CD14-positive monocyte (primary cell): ENCODE measurements around the gene MIPEP. TPM values are rescaled to one million over a fixed set of nuclear protein-coding genes. Genes with fewer than 3 reads are reported as not detected.

Experiments used
- DNase-seq, 3 donors: peaks; one replicate each; pipeline ENCODE4 v3.0.0-alpha.2; 2011 to 2022
- H2AFZ ChIP-seq: 2 replicates; pipeline ENCODE4 v1.6.0; 2012; ENCODE audit warnings: mild to moderate bottlenecking, low read depth, low read length, inconsistent platforms; ENCODE audit not compliant: insufficient read depth, poor library complexity, severe bottlenecking
- H3K27ac ChIP-seq, 2 donors: 1 replicate in 1 of 2; 2 replicates in 1 of 2; pipeline ENCODE4 v1.5.1; 2012 to 2013; ENCODE audit warnings: low read length in 2 of 2, control low read depth in 1 of 2, inconsistent platforms in 1 of 2, low read depth in 1 of 2, mild to moderate bottlenecking in 1 of 2
- H3K27me3 ChIP-seq, 2 donors: one replicate each; pipeline versions ENCODE4 v1.6.0 to v1.6.1; 2011 to 2013; ENCODE audit warnings: low read length in 2 of 2; ENCODE audit not compliant: control insufficient read depth in 2 of 2, insufficient read depth in 2 of 2
- H3K36me3 ChIP-seq, 2 donors: replicated peaks in 1 of 2; 1 replicate in 1 of 2; 2 replicates in 1 of 2; pipeline versions ENCODE4 v1.5.1 to v1.6.1; 2012 to 2013; ENCODE audit warnings: low read length in 2 of 2, control low read depth in 1 of 2, inconsistent platforms in 1 of 2, mild to moderate bottlenecking in 1 of 2; ENCODE audit not compliant: insufficient read depth in 2 of 2, control insufficient read depth in 1 of 2
- H3K4me1 ChIP-seq, 2 donors: 1 replicate in 1 of 2; 2 replicates in 1 of 2; pipeline versions ENCODE4 v1.5.1 to v1.6.1; 2012 to 2013; ENCODE audit warnings: low read length in 2 of 2, control low read depth in 1 of 2, inconsistent platforms in 1 of 2, mild to moderate bottlenecking in 1 of 2, moderate library complexity in 1 of 2; ENCODE audit not compliant: insufficient read depth in 2 of 2, control insufficient read depth in 1 of 2
- H3K4me2 ChIP-seq: replicated peaks from 2 replicates; pipeline ENCODE3; 2012; ENCODE audit warnings: low read length, moderate library complexity, mild to moderate bottlenecking; ENCODE audit not compliant: poor library complexity, severe bottlenecking; ENCODE audit errors: extremely low read depth
- H3K4me3 ChIP-seq, 3 experiments: fragments of 200-600 bp in 1 of 3; sonication (generic) in 1 of 3; replicated peaks in 1 of 3; 1 replicate in 2 of 3; 2 replicates in 1 of 3; pipeline ENCODE4 v1.5.1; 2011 to 2013; ENCODE audit warnings: low read length in 3 of 3, mild to moderate bottlenecking in 3 of 3, control low read depth in 2 of 3, low read depth in 2 of 3, inconsistent platforms in 1 of 3, moderate library complexity in 1 of 3
- H3K79me2 ChIP-seq: 2 replicates; pipeline ENCODE4 v1.6.0; 2012; ENCODE audit warnings: mild to moderate bottlenecking, control low read depth, inconsistent platforms, low read length, moderate library complexity; ENCODE audit not compliant: insufficient read depth
- H3K9ac ChIP-seq: 2 replicates; pipeline ENCODE4 v1.6.0; 2017; ENCODE audit warnings: low read length, mild to moderate bottlenecking; ENCODE audit not compliant: insufficient read depth, poor library complexity, severe bottlenecking
- H3K9me3 ChIP-seq, 2 donors: replicated peaks in 1 of 2; 1 replicate in 1 of 2; 2 replicates in 1 of 2; pipeline versions ENCODE4 v1.5.1 to v1.6.1; 2012 to 2013; ENCODE audit warnings: low read length in 2 of 2, control low read depth in 1 of 2; ENCODE audit not compliant: control insufficient read depth in 1 of 2, insufficient read depth in 1 of 2
- H4K20me1 ChIP-seq: 2 replicates; pipeline ENCODE4 v1.6.0; 2012; ENCODE audit warnings: mild to moderate bottlenecking, low read length, control low read depth, moderate library complexity; ENCODE audit not compliant: insufficient read depth
- H3K27ac Mint-ChIP-seq, 7 donors: one replicate each; pipeline ENCODE4 v1.8.0; 2020; ENCODE audit warnings: mild to moderate bottlenecking in 7 of 7, mixed read lengths in 7 of 7, moderate library complexity in 6 of 7, inconsistent platforms in 2 of 7
- H3K27me3 Mint-ChIP-seq, 3 donors: one replicate each; pipeline ENCODE4 v1.8.0; 2021 to 2022; ENCODE audit warnings: low read depth in 3 of 3, mild to moderate bottlenecking in 3 of 3, mixed read lengths in 3 of 3, moderate library complexity in 3 of 3, inconsistent platforms in 1 of 3
- H3K36me3 Mint-ChIP-seq, 2 donors: one replicate each; pipeline ENCODE4 v1.8.0; 2020; ENCODE audit warnings: mixed read lengths in 2 of 2, inconsistent platforms in 1 of 2, mild to moderate bottlenecking in 1 of 2
- H3K4me1 Mint-ChIP-seq: one replicate; pipeline ENCODE4 v1.8.0; 2020; ENCODE audit warnings: mild to moderate bottlenecking, mixed read lengths
- H3K4me3 Mint-ChIP-seq, 2 donors: one replicate each; pipeline ENCODE4 v1.8.0; 2020; ENCODE audit warnings: mild to moderate bottlenecking in 2 of 2, mixed read lengths in 2 of 2, moderate library complexity in 1 of 2
- H3K9me3 Mint-ChIP-seq, 7 donors: one replicate each; pipeline ENCODE4 v1.8.0; 2020 to 2022; ENCODE audit warnings: mixed read lengths in 7 of 7, mild to moderate bottlenecking in 6 of 7, moderate library complexity in 6 of 7, inconsistent platforms in 2 of 7
- CTCF ChIP-seq: fragments of 200-600 bp; IDR thresholded peaks from one replicate; pipeline ENCODE4 v1.8.0; 2022; ENCODE audit warnings: antibody characterized with exemption, mild to moderate bottlenecking
- WGBS: methylation state at CpG from one replicate; pipeline ENCODE4 v1.1.5; 2013; ENCODE audit warnings: missing lambda C conversion rate; ENCODE audit not compliant: insufficient coverage; 5-methylcytosine and 5-hydroxymethylcytosine counted together
- intact Hi-C, 2 donors: fragments of 100-400 bp; cut with micrococcal nuclease; formaldehyde crosslinking; loops; one replicate each; pipeline versions ENCODE4 v1.15.0 to v1.15.1; 2023
- polyA plus RNA-seq, 3 donors: library from polyadenylated mRNA; depleted of rRNA in 1 of 3; unstranded in 2 of 3; stranded (reverse) in 1 of 3; fragments of 300-500 nt in 2 of 3; fragments of >200 nt in 1 of 3; fragmentation: Illumina TruSeq in 2 of 3; gene quantifications; 1 replicate in 2 of 3; 2 replicates in 1 of 3; pipeline ENCODE4 v1.2.3, GENCODE V29; 2012 to 2021

The MIPEP gene
- polyA plus RNA-seq, 3 donors = 1.2 to 9.9 (median 7.7) TPM

GRCh38 chr13:23796551-23796950, 92.6 kb downstream of the MIPEP start:
- Histone ChIP-seq H2AFZ (no peak overlapping the region), H3K27ac (no peak overlapping the region), H3K27me3 (no peaks in the 10 kb centered on the region), H3K9me3 (no peaks in the 10 kb centered on the region), H4K20me1 (no peaks in the 10 kb centered on the region), H3K36me3 (no peaks in the 10 kb centered on the region), H3K9ac (no peak overlapping the region), H3K4me2 (no peak overlapping the region), H3K79me2 (no peaks in the 10 kb centered on the region), H3K4me1 (no peaks in the 10 kb centered on the region), H3K4me3 (no peak overlapping the region)
- H3K9me3 Mint-ChIP-seq = peaks cover 0 to 9% (median 3%) of the 10 kb centered on the region in 7 donors
- TF ChIP-seq CTCF = no peak
- no peak for DNase-seq
- H3K36me3 Mint-ChIP-seq = peaks cover 0 to 17% of the 10 kb centered on the region in 2 donors
- WGBS = no CpG with 5 or more reads among the region's 2 CpGs
- no peak overlapping the region for H3K27ac Mint-ChIP-seq
- no peak overlapping the region for H3K4me3 Mint-ChIP-seq
- intact Hi-C loops = no loop called here
- no peaks in the 10 kb centered on the region for H3K4me1 Mint-ChIP-seq
- H3K27me3 Mint-ChIP-seq = no peaks in the 10 kb centered on the region

GRCh38 chr13:23794267-23795161, 94.7 kb downstream of the MIPEP start:
- WGBS = no CpG with 5 or more reads among the region's 7 CpGs
- H2AFZ ChIP-seq = no peak overlapping the region
- H3K4me1 ChIP-seq = no peaks in the 10 kb centered on the region
- no peak for TF ChIP-seq CTCF
- no peak overlapping the region for H3K4me3 Mint-ChIP-seq
- no peaks in the 10 kb centered on the region for H3K4me1 Mint-ChIP-seq
- no peaks in the 10 kb centered on the region for H3K9me3 ChIP-seq
- no peaks in the 10 kb centered on the region for H3K79me2 ChIP-seq
- DNase-seq = no peak
- no peaks in the 10 kb centered on the region for H3K27me3 Mint-ChIP-seq
- no peak overlapping the region for H3K4me2 ChIP-seq
- H3K36me3 Mint-ChIP-seq = peaks cover 0 to 13% of the 10 kb centered on the region in 2 donors
- H3K9me3 Mint-ChIP-seq = peaks cover 0 to 8% (median 2%) of the 10 kb centered on the region in 7 donors
- no peak overlapping the region for H3K9ac ChIP-seq
- no peaks in the 10 kb centered on the region for H3K27me3 ChIP-seq
- H3K27ac Mint-ChIP-seq = no peak overlapping the region
- intact Hi-C loops = no loop called here
- no peaks in the 10 kb centered on the region for H4K20me1 ChIP-seq
- H3K4me3 ChIP-seq = no peak overlapping the region
- H3K27ac ChIP-seq = no peak overlapping the region
- H3K36me3 ChIP-seq = no peaks in the 10 kb centered on the region
